ENCODE results near the gene MLLT1.

DNA sequence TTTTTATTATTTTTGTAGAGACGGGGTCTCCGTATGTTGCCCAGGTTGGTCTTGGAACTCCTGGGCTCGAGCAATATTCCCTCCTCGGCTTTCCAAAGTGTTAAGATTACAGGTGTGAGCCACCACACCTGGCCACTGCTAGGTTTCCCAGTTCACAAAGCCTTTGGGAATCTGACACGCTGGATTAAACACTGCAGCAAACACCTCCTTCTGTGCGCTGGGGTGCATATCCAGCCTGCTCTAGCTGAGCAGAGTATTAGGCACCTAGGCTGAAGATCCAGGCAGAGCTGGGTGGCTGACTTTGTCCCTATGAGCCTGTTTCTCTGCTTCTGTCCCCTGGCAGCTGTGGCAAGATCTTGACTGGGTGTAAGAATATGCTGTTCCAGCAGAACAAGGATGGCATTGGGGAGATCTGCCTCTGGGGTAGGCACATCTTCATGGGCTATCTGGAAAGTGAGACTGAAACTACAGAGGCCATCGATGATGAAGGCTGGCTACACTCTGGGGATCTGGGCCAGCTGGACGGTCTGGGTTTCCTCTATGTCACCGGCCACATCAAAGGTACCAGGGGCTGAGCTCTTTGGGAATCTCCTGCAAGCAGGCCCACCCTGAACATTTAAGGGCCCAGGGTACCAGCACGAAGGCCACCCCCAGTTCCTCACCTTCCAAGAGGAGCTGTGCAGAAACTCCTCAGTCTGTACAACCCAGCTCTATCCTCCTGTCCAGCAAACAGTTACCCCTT, 94.5 kb downstream of the MLLT1 start:
- TF ChIP-seq, protein P1, sequence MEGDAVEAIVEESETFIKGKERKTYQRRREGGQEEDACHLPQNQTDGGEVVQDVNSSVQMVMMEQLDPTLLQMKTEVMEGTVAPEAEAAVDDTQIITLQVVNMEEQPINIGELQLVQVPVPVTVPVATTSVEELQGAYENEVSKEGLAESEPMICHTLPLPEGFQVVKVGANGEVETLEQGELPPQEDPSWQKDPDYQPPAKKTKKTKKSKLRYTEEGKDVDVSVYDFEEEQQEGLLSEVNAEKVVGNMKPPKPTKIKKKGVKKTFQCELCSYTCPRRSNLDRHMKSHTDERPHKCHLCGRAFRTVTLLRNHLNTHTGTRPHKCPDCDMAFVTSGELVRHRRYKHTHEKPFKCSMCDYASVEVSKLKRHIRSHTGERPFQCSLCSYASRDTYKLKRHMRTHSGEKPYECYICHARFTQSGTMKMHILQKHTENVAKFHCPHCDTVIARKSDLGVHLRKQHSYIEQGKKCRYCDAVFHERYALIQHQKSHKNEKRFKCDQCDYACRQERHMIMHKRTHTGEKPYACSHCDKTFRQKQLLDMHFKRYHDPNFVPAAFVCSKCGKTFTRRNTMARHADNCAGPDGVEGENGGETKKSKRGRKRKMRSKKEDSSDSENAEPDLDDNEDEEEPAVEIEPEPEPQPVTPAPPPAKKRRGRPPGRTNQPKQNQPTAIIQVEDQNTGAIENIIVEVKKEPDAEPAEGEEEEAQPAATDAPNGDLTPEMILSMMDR (IDR thresholded peaks at IDR 0.05; ENCODE audit: insufficient read depth, low read length, poor library complexity, severe bottlenecking) = no peak
- no peak for TF ChIP-seq EZH2phosphoT487 (conservative IDR thresholded peaks at IDR 0.05; ENCODE audit: low read length)
